Measurements from ENCODE around the gene CRACR2B.

Gene CRACR2B

DNA sequence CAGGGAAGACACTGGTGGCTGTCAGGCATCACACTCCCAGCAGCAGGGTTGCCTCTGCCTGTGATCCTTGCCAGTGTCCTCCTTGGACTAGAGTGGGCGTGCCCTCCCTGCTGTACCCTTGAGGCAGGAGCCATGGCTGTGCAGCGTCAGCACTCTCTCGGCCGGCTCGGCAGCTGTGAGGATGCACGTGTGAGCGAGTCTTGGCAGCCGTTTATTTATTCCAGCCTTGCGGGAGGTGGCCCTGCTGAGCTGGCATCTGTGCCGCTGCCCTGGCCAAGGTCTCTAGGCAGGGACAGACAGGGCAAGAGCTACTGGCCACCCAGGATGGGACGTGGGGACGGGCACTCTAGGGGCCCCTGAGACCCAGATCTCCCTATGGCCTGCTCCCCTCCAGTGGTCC, 48.8 kb downstream of the CRACR2B start:
- H3K4me2 ChIP-seq (ENCODE audit: low read depth, low read length, poor library complexity, severe bottlenecking), result no peak overlapping the region
- TF ChIP-seq EZH2phosphoT487 (IDR thresholded peaks at IDR 0.05; ENCODE audit: borderline replicate concordance), result no peak
- TF ChIP-seq, protein P1, sequence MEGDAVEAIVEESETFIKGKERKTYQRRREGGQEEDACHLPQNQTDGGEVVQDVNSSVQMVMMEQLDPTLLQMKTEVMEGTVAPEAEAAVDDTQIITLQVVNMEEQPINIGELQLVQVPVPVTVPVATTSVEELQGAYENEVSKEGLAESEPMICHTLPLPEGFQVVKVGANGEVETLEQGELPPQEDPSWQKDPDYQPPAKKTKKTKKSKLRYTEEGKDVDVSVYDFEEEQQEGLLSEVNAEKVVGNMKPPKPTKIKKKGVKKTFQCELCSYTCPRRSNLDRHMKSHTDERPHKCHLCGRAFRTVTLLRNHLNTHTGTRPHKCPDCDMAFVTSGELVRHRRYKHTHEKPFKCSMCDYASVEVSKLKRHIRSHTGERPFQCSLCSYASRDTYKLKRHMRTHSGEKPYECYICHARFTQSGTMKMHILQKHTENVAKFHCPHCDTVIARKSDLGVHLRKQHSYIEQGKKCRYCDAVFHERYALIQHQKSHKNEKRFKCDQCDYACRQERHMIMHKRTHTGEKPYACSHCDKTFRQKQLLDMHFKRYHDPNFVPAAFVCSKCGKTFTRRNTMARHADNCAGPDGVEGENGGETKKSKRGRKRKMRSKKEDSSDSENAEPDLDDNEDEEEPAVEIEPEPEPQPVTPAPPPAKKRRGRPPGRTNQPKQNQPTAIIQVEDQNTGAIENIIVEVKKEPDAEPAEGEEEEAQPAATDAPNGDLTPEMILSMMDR (conservative IDR thresholded peaks at IDR 0.05; ENCODE audit: low read length), result no peak
- no peaks in the 10 kb centered on the region for H3K9me2 ChIP-seq (replicated peaks; ENCODE audit: low read depth, low read length)
- no peaks in the 10 kb centered on the region for H3K9me3 ChIP-seq (ENCODE audit: insufficient read depth, low read depth, low read length)
- H4K20me1 ChIP-seq (ENCODE audit: insufficient read depth, low read length, poor library complexity, severe bottlenecking), result no peaks in the 10 kb centered on the region
- no peak overlapping the region for H3K4me3 ChIP-seq (ENCODE audit: low read length, poor library complexity, severe bottlenecking)
- H3K4me1 ChIP-seq (ENCODE audit: insufficient read depth, low read length, poor library complexity, severe bottlenecking), result no peaks in the 10 kb centered on the region
- H3K79me2 ChIP-seq (ENCODE audit: insufficient read depth, low read length), result no peaks in the 10 kb centered on the region
- no peaks in the 10 kb centered on the region for H3K27me3 ChIP-seq (ENCODE audit: insufficient read depth, low read length, poor library complexity, severe bottlenecking)
- no peak overlapping the region for H2AFZ ChIP-seq (ENCODE audit: low read length)
- H3F3A ChIP-seq (ENCODE audit: low read depth), result no peaks in the 10 kb centered on the region
- H3K36me3 ChIP-seq (ENCODE audit: insufficient read depth, low read length), result peaks cover 3% of the 10 kb centered on the region; the same call in 1 of the 2 replicates
- H3K9ac ChIP-seq (ENCODE audit: low read depth, low read length, poor library complexity, severe bottlenecking), result no peak overlapping the region

DNA sequence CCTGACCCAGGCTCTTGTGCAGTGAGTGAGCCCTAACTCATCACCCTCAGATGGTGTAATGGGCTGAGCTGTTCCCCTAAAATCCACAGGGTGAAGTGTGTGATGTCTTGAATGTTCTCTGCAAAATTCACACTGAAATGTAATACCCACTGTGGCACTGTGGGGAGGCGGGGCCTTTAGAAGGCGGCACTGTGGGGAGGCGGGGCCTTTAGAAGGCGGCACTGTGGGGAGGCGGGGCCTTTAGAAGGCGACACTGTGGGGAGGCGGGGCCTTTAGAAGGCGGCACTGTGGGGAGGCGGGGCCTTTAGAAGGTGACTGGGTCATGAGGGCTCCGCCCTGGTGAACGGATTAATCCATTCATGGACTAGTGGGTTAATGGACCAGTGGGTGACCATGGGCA, 49.8 kb downstream of the CRACR2B start:
- Histone ChIP-seq H4K20me1 (ENCODE audit: insufficient read depth, low read length, poor library complexity, severe bottlenecking) (no peaks in the 10 kb centered on the region), H3K27me3 (ENCODE audit: insufficient read depth, low read length, poor library complexity, severe bottlenecking) (no peaks in the 10 kb centered on the region), H3F3A (ENCODE audit: low read depth) (no peaks in the 10 kb centered on the region), H3K4me2 (ENCODE audit: low read depth, low read length, poor library complexity, severe bottlenecking) (no peak overlapping the region), H3K9ac (ENCODE audit: low read depth, low read length, poor library complexity, severe bottlenecking) (no peak overlapping the region), H3K4me1 (ENCODE audit: insufficient read depth, low read length, poor library complexity, severe bottlenecking) (no peaks in the 10 kb centered on the region), H3K4me3 (ENCODE audit: low read length, poor library complexity, severe bottlenecking) (no peak overlapping the region), H2AFZ (ENCODE audit: low read length) (no peak overlapping the region), H3K79me2 (ENCODE audit: insufficient read depth, low read length) (no peaks in the 10 kb centered on the region), H3K9me2 (replicated peaks; ENCODE audit: low read depth, low read length) (no peaks in the 10 kb centered on the region), H3K36me3 (ENCODE audit: insufficient read depth, low read length) (peaks cover 3% of the 10 kb centered on the region; the same call in 1 of the 2 replicates), H3K9me3 (ENCODE audit: insufficient read depth, low read depth, low read length) (no peaks in the 10 kb centered on the region)
- TF ChIP-seq EZH2phosphoT487 (IDR thresholded peaks at IDR 0.05; ENCODE audit: borderline replicate concordance), result no peak

DNA sequence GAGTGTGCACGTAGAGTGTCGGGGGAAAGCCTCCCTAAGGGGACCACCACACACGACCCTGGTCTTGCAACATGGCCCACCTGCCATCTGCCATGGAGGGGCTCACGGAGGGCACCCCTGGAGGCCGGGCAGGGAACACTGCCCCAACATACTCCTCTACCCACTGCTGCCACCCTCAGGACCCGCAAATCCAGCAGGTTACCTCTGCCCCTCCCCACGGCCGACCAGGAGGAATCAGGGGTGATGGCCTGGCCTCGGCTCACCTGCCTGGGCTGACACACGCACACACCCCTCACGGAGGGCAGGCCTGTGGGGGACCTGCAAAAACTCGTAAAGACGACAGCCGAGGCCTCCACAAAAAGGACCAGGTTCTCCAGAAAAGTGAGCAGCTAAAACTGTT, 52.7 kb downstream of the CRACR2B start:
- no peaks in the 10 kb centered on the region for H4K20me1 ChIP-seq (ENCODE audit: insufficient read depth, low read length, poor library complexity, severe bottlenecking)
- TF ChIP-seq EZH2phosphoT487 (IDR thresholded peaks at IDR 0.05; ENCODE audit: borderline replicate concordance), result no peak
- TF ChIP-seq, protein P1 (conservative IDR thresholded peaks at IDR 0.05; ENCODE audit: low read length), result no peak; the same call in 1 of the 2 replicates
- no peaks in the 10 kb centered on the region for H3K9me3 ChIP-seq (ENCODE audit: insufficient read depth, low read depth, low read length)
- H3K36me3 ChIP-seq (ENCODE audit: insufficient read depth, low read length), result peaks cover 3% of the 10 kb centered on the region; the same call in 1 of the 2 replicates
- H3K4me2 ChIP-seq (ENCODE audit: low read depth, low read length, poor library complexity, severe bottlenecking), result no peak overlapping the region
- no peaks in the 10 kb centered on the region for H3K4me1 ChIP-seq (ENCODE audit: insufficient read depth, low read length, poor library complexity, severe bottlenecking)
- no peak overlapping the region for H3K9ac ChIP-seq (ENCODE audit: low read depth, low read length, poor library complexity, severe bottlenecking)
- H2AFZ ChIP-seq (ENCODE audit: low read length), result no peak overlapping the region
- no peak overlapping the region for H3K4me3 ChIP-seq (ENCODE audit: low read length, poor library complexity, severe bottlenecking)
- no peaks in the 10 kb centered on the region for H3K79me2 ChIP-seq (ENCODE audit: insufficient read depth, low read length)
- H3K9me2 ChIP-seq (replicated peaks; ENCODE audit: low read depth, low read length), result no peaks in the 10 kb centered on the region
- no peaks in the 10 kb centered on the region for H3K27me3 ChIP-seq (ENCODE audit: insufficient read depth, low read length, poor library complexity, severe bottlenecking)
- H3F3A ChIP-seq (ENCODE audit: low read depth), result no peaks in the 10 kb centered on the region

All from Loucy (cell line).